ENCODE data around the gene ZNG1A. TPM values are rescaled to one million over a fixed set of nuclear protein-coding genes. Genes with fewer than 3 reads are reported as not detected.

The ZNG1A gene
- polyA plus RNA-seq, 12 donors = 37.7 to 66.7 (median 56.0) TPM; not detected in 1

Other genes with a start within 250 kb of the ZNG1A start
- gene WASHC1, start 149.6 kb downstream of the ZNG1A start, polyA plus RNA-seq (ENCODE audit: insufficient read length in 12 of 12) = 10 to 100 TPM in 10 of 12 donors, 1 to 10 TPM in 1, not detected in 1; 9.2 to 30.9 (median 15.7) TPM
- gene FOXD4, start 60.6 kb downstream of the ZNG1A start, polyA plus RNA-seq (ENCODE audit: insufficient read length in 12 of 12) = 1 to 10 TPM in 6 of 12 donors, under 1 TPM in 4, not detected in 2; 0.36 to 2.3 (median 1.1) TPM
- gene DOCK8, start 35.8 kb upstream of the ZNG1A start, polyA plus RNA-seq (ENCODE audit: insufficient read length in 12 of 12) = 10 to 100 TPM in 2 of 12 donors, 1 to 10 TPM in 9, not detected in 1; 2.4 to 20.5 (median 5.8) TPM